Esophagus squamous epithelium (tissue), 5 donors: ENCODE measurements around the gene CHRM2. TPM values are rescaled to one million over a fixed set of nuclear protein-coding genes. Genes with fewer than 3 reads are reported as not detected.

ENCODE experiments used
- DNase-seq: peaks from one replicate; lab custom pipeline; 2025; lab: John Stamatoyannopoulos, UW
- H3K27ac ChIP-seq, 4 donors: fragments of 200-600 bp; sonication (generic); one replicate each; pipeline ENCODE4 v1.5.1; 2016 to 2019; ENCODE audit warnings: mild to moderate bottlenecking in 1 of 4
- H3K27me3 ChIP-seq, 4 donors: fragments of 200-600 bp; sonication (generic); 1 replicate in 3 of 4; 2 replicates in 1 of 4; pipeline versions ENCODE4 v1.5.1 to v1.6.0; 2017 to 2021; ENCODE audit warnings: antibody characterized with exemption in 1 of 4
- H3K36me3 ChIP-seq, 3 donors: fragments of 200-600 bp; sonication (generic); one replicate each; pipeline ENCODE4 v1.5.1; 2016 to 2019
- H3K4me1 ChIP-seq, 3 donors: fragments of 200-600 bp; sonication (generic); one replicate each; pipeline ENCODE4 v1.5.1; 2017 to 2019
- H3K4me3 ChIP-seq, 4 donors: fragments of 200-600 bp; sonication (generic); 1 replicate in 3 of 4; 2 replicates in 1 of 4; pipeline ENCODE4 v1.5.1; 2016 to 2019; ENCODE audit warnings: mild to moderate bottlenecking in 2 of 4, moderate library complexity in 1 of 4
- H3K9me3 ChIP-seq, 3 donors: fragments of 200-600 bp; sonication (generic); one replicate each; pipeline ENCODE4 v1.5.1; 2016 to 2019
- POLR2A ChIP-seq, 4 donors: fragments of 450-650 bp; IDR thresholded peaks; one replicate each; pipeline ENCODE4 v1.6.1; 2017; ENCODE audit warnings: antibody characterized with exemption in 4 of 4, mild to moderate bottlenecking in 4 of 4, moderate library complexity in 3 of 4
- WGBS, 2 donors: methylation state at CpG; one replicate each; pipeline ENCODE4 v1.1.5; 2018; 5-methylcytosine and 5-hydroxymethylcytosine counted together
- intact Hi-C: fragments of 100-400 bp; cut with DNase I; formaldehyde crosslinking; loops from one replicate; pipeline ENCODE4 v1.15.0; 2022
- total RNA-seq, 4 donors: library from RNA; depleted of rRNA; stranded (reverse); fragments of >200 nt; gene quantifications; one replicate each; pipeline ENCODE4 v1.1.0, GENCODE V29; 2016
- TF ChIP-seq, protein P1 (sequence below), 6 experiments: fragments of 450-650 bp in 4 of 6; fragments of 200-600 bp in 2 of 6; sonication (generic) in 2 of 6; IDR thresholded peaks; one replicate each; pipeline ENCODE4 v1.5.1; 2016 to 2019; ENCODE audit warnings: antibody characterized with exemption in 6 of 6, mild to moderate bottlenecking in 4 of 6, moderate library complexity in 4 of 6
- donor health status: DM: yes; HTN: yes; CAD: no.

CHRM2 gene
- total RNA-seq, 4 donors from 2014 or later = under 0.01 TPM; not detected in 3

DNA sequence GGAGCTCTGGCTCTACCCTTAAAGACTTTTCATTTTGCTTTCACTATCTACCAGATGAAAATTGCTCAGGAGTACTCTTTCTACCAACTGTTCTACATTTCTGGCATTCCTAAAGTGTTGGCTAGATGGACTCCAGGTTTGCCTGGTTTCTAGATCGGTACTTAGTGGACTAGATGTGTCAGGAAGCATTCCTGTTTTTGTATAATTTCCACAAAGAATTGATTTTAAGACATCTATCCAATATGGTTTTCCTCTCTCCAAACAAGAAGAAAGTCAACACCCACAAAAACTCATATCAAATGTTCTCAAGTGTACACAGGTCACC is 157.7 kb downstream of the CHRM2 start:
- WGBS, 2 donors = 69 to 81% methylated on average over 1 of the region's 1 CpG
- no peaks in the 10 kb centered on the region for H3K4me1 ChIP-seq
- no peaks in the 10 kb centered on the region for H3K36me3 ChIP-seq
- DNase-seq = no peak
- no peak overlapping the region for H3K4me3 ChIP-seq
- H3K9me3 ChIP-seq = no peaks in the 10 kb centered on the region
- no peaks in the 10 kb centered on the region for H3K27me3 ChIP-seq
- no peak overlapping the region for H3K27ac ChIP-seq
- no peak for TF ChIP-seq POLR2A (IDR thresholded peaks at IDR 0.05)
- TF ChIP-seq, protein P1, sequence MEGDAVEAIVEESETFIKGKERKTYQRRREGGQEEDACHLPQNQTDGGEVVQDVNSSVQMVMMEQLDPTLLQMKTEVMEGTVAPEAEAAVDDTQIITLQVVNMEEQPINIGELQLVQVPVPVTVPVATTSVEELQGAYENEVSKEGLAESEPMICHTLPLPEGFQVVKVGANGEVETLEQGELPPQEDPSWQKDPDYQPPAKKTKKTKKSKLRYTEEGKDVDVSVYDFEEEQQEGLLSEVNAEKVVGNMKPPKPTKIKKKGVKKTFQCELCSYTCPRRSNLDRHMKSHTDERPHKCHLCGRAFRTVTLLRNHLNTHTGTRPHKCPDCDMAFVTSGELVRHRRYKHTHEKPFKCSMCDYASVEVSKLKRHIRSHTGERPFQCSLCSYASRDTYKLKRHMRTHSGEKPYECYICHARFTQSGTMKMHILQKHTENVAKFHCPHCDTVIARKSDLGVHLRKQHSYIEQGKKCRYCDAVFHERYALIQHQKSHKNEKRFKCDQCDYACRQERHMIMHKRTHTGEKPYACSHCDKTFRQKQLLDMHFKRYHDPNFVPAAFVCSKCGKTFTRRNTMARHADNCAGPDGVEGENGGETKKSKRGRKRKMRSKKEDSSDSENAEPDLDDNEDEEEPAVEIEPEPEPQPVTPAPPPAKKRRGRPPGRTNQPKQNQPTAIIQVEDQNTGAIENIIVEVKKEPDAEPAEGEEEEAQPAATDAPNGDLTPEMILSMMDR (IDR thresholded peaks at IDR 0.05) = no peak
- intact Hi-C loops = no loop called here

DNA sequence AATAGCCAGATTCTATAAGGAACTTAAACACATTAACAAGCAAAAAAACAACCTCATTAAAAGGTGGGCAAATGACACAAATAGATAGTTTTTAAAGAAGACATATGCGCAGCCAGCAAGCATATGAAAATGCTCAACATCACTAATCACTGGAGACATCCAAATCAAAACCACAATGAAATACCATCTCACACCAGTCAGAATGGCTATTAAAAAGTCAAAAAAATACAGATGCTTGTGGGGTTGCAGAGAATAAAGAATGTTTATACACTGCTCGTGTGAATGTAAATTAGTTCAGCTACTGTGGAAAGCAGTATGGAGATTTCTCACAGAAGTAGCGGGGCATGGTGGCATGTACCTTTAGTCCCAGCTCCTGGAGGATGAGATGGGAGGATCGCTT is 164.0 kb downstream of the CHRM2 start:
- intact Hi-C loops = no loop called here
- Histone ChIP-seq H3K9me3 (no peaks in the 10 kb centered on the region), H3K4me1 (no peaks in the 10 kb centered on the region), H3K4me3 (no peak overlapping the region), H3K27ac (no peak overlapping the region), H3K27me3 (no peaks in the 10 kb centered on the region), H3K36me3 (no peaks in the 10 kb centered on the region)
- TF ChIP-seq, protein P1 (IDR thresholded peaks at IDR 0.05) = no peak
- TF ChIP-seq POLR2A (IDR thresholded peaks at IDR 0.05) = no peak
- WGBS, 2 donors = 82 to 90% methylated on average over 4 of the region's 4 CpGs
- no peak for DNase-seq

DNA sequence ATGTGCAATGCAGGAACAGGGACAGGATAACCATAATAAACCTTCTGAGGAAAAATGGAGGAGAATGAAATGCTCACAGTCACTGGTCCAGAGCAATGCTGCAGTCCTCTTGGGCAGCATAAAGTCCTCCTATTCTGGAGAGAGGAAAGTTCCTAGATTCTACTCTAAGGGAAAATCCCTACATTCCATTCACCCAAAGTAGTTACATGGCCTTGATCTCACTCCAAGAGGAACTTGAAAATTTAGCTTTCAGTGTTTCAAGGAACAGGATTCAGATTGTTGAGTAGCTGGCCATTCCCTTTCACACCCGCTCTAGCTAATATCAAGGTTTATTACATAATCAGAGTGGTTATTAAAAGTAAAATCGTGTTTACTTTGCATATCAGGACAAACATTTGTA is 168.3 kb downstream of the CHRM2 start:
- Histone ChIP-seq H3K4me1 (no peaks in the 10 kb centered on the region), H3K9me3 (no peaks in the 10 kb centered on the region), H3K27ac (no peak overlapping the region), H3K36me3 (no peaks in the 10 kb centered on the region), H3K4me3 (no peak overlapping the region), H3K27me3 (no peaks in the 10 kb centered on the region)
- WGBS, 2 donors = 48 to 49% methylated on average over 2 of the region's 2 CpGs
- intact Hi-C loops = no loop called here
- DNase-seq = no peak
- TF ChIP-seq POLR2A (IDR thresholded peaks at IDR 0.05) = no peak
- TF ChIP-seq, protein P1 (IDR thresholded peaks at IDR 0.05) = no peak

DNA sequence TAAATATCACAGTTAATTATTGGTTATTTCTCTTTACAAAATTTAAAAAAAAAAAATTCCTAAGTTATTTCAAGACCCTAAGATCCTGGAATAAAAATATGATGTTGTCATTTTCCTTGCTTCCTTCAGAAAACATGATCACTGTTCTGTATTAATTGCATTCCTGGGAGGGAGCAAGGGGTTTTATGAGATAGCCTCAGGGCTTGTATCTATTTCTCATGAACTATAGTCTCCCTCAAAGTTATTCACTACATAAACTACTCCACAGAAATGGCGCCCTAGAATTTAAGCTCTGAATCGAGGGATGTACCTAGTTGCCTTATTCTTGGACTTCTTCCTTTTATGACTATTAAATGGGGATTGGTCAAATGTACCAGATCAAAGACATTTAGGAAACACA is 170.3 kb downstream of the CHRM2 start:
- DNase-seq = no peak
- Histone ChIP-seq H3K36me3 (no peaks in the 10 kb centered on the region), H3K9me3 (no peaks in the 10 kb centered on the region), H3K27me3 (no peaks in the 10 kb centered on the region), H3K27ac (no peak overlapping the region), H3K4me3 (no peak overlapping the region), H3K4me1 (no peaks in the 10 kb centered on the region)
- intact Hi-C loops = no loop called here
- no peak for TF ChIP-seq POLR2A (IDR thresholded peaks at IDR 0.05)
- TF ChIP-seq, protein P1 (IDR thresholded peaks at IDR 0.05) = no peak
- 82 to 88% methylated on average over 2 of the region's 2 CpGs for WGBS, 2 donors

DNA sequence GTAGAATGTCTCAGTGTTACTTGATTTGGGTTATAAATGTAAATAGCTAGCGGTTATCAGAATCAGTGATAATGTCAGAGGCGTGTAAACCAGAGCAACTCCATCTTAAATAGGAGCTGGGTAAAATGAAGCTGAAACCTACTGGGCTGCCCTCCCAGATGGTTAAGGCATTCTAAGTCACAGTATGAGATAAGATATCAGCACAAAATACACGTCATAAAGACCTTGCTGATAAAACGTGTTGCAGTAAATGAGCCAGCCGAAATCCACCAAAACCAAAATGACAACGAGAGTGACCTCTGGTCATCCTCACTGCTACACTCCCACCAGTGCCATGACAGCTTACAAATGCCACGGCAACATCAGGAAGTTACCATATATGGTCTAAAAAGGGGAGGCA is 172.3 kb downstream of the CHRM2 start:
- TF ChIP-seq POLR2A (IDR thresholded peaks at IDR 0.05) = no peak
- TF ChIP-seq, protein P1 (IDR thresholded peaks at IDR 0.05) = no peak
- no peaks in the 10 kb centered on the region for H3K36me3 ChIP-seq
- intact Hi-C loops = no loop called here
- 68 to 69% methylated on average over 7 of the region's 7 CpGs for WGBS, 2 donors
- no peaks in the 10 kb centered on the region for H3K4me1 ChIP-seq
- no peak overlapping the region for H3K27ac ChIP-seq
- H3K9me3 ChIP-seq = no peaks in the 10 kb centered on the region
- no peak for DNase-seq
- H3K4me3 ChIP-seq = no peak overlapping the region
- H3K27me3 ChIP-seq = no peaks in the 10 kb centered on the region
